Endothelial cell (in vitro differentiated cells): ENCODE results near the gene AFF1. TPM values are rescaled to one million over a fixed set of nuclear protein-coding genes. Genes with fewer than 3 reads are reported as not detected.

Source experiments
- DNase-seq: peaks from one replicate; pipeline ENCODE4 v3.0.0; 2021; ENCODE audit warnings: low spot score
- H3K27ac Mint-ChIP-seq: one replicate; pipeline ENCODE4 v1.8.0; 2021; ENCODE audit warnings: mixed read lengths, inconsistent platforms; ENCODE audit not compliant: unreplicated experiment
- H3K27me3 Mint-ChIP-seq: one replicate; pipeline ENCODE4 v1.8.0; 2021; ENCODE audit warnings: mild to moderate bottlenecking, moderate library complexity, mixed read lengths, inconsistent platforms; ENCODE audit not compliant: unreplicated experiment
- H3K36me3 Mint-ChIP-seq: one replicate; pipeline ENCODE4 v1.8.0; 2021; ENCODE audit warnings: mild to moderate bottlenecking, low read depth, mixed read lengths, inconsistent platforms; ENCODE audit not compliant: unreplicated experiment
- H3K4me1 Mint-ChIP-seq: one replicate; pipeline ENCODE4 v1.8.0; 2021; ENCODE audit warnings: mild to moderate bottlenecking, mixed read lengths, inconsistent platforms; ENCODE audit not compliant: unreplicated experiment
- H3K4me3 Mint-ChIP-seq: one replicate; pipeline ENCODE4 v1.8.0; 2021; ENCODE audit warnings: mild to moderate bottlenecking, mixed read lengths, inconsistent platforms; ENCODE audit not compliant: unreplicated experiment
- H3K9me3 Mint-ChIP-seq: one replicate; pipeline ENCODE4 v1.8.0; 2021; ENCODE audit warnings: mixed read lengths, inconsistent platforms; ENCODE audit not compliant: unreplicated experiment
- total RNA-seq: library from RNA; stranded (reverse); fragmentation: NEBNext Ultra II Directional; extraction: Animal tissue kit (Norgen Biotek cat#: 25700); gene quantifications from one replicate; pipeline ENCODE4 v1.2.1, GENCODE V29; 2021; ENCODE audit not compliant: unreplicated experiment
- TF ChIP-seq, protein P1 (sequence below): fragments of 200-600 bp; sonication (generic); IDR thresholded peaks from one replicate; pipeline ENCODE4 v1.5.0; 2021; ENCODE audit warnings: antibody characterized with exemption; ENCODE audit not compliant: unreplicated experiment

AFF1 gene
- total RNA-seq, 1 donor from 2014 or later = 93.1 TPM

DNA sequence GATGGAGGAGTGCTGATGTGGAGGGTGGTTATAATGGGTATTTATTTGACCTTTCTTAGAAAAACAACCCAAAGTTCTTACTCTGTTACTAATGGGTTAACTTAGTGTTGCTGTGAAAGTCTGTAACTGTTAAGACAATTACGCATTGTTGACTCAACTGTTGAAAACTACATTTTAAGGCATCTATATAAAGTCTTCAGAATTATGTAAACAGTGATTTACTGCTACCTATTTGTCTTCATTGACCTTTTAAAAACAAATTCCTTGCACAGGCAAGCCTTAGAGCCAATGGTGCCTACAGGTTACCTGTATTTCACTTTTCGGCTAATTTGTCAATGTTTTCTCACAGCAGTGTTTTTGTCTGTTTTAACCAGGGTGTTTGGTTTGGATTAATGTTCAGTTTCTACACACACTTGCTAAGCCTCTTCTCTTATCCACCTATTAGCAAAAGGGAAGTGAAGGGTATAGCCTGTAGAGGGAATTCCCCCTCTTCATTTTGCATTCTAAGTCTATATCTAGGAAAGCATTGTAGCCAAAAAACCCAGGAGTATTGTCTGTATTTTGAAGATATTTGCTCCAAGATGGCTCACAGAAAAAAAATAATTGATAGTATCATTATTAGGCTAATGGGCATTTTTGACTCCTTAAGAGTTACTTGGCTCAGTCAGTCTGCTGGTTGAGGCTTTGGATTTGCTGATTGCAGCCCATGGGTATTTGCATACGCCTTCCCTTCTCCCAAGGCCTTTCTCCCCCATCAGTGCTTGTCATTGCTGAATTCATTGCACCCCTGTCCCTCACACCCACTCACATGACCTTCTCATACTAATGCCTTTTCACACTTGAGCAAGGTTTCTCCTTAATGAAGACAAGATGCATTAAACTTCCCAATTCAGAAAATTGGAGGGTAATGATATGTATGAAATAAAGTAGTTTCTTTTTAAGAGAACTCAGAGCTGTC, 30.5 kb downstream of the AFF1 start:
- Mint-ChIP-seq H3K27me3 (no peaks in the 10 kb centered on the region), H3K36me3 (no peaks in the 10 kb centered on the region), H3K4me3 (no peak overlapping the region), H3K4me1 (peaks cover 20% of the 10 kb centered on the region), H3K27ac (no peak overlapping the region), H3K9me3 (no peaks in the 10 kb centered on the region)
- DNase-seq = no peak
- TF ChIP-seq, protein P1, sequence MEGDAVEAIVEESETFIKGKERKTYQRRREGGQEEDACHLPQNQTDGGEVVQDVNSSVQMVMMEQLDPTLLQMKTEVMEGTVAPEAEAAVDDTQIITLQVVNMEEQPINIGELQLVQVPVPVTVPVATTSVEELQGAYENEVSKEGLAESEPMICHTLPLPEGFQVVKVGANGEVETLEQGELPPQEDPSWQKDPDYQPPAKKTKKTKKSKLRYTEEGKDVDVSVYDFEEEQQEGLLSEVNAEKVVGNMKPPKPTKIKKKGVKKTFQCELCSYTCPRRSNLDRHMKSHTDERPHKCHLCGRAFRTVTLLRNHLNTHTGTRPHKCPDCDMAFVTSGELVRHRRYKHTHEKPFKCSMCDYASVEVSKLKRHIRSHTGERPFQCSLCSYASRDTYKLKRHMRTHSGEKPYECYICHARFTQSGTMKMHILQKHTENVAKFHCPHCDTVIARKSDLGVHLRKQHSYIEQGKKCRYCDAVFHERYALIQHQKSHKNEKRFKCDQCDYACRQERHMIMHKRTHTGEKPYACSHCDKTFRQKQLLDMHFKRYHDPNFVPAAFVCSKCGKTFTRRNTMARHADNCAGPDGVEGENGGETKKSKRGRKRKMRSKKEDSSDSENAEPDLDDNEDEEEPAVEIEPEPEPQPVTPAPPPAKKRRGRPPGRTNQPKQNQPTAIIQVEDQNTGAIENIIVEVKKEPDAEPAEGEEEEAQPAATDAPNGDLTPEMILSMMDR = no peak

DNA sequence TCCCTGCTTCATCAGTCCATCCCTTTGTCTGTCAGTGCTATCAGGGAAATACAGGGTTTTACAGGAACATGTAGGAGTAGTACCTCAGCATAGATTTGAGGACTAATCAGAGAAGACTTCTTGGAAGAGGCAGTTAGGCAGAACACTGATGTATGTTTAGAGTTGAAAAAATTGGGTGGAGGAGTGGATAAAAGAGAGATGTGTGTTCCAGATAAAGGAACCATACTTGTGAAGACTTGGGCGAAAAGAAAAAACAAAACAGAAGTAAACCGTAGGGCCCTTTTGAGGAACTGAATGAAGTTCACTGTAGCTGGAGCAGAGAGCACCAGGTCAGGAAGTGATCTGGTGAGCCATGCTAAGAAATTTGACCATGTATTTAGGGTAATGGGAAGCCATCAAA, 32.3 kb downstream of the AFF1 start:
- Mint-ChIP-seq H3K27ac (no peak overlapping the region), H3K4me1 (peaks cover 9% of the 10 kb centered on the region), H3K36me3 (no peaks in the 10 kb centered on the region), H3K9me3 (no peaks in the 10 kb centered on the region), H3K27me3 (peaks cover 4% of the 10 kb centered on the region), H3K4me3 (no peak overlapping the region)
- no peak for DNase-seq
- TF ChIP-seq, protein P1 = no peak

GRCh38 chr4:86967798-86968197, 33.0 kb downstream of the AFF1 start:
- Mint-ChIP-seq H3K27me3 (peaks cover 4% of the 10 kb centered on the region), H3K4me1 (peaks cover 7% of the 10 kb centered on the region), H3K36me3 (no peaks in the 10 kb centered on the region), H3K27ac (no peak overlapping the region), H3K4me3 (no peak overlapping the region), H3K9me3 (no peaks in the 10 kb centered on the region)
- TF ChIP-seq, protein P1 = no peak
- no peak for DNase-seq

- no peak for DNase-seq
- Mint-ChIP-seq H3K9me3 (no peaks in the 10 kb centered on the region), H3K27ac (no peak overlapping the region), H3K4me1 (peaks cover 14% of the 10 kb centered on the region), H3K27me3 (peaks cover 4% of the 10 kb centered on the region), H3K4me3 (no peak overlapping the region), H3K36me3 (no peaks in the 10 kb centered on the region)
- TF ChIP-seq, protein P1 = no peak
Observed at GRCh38 chr4:86968547-86968946, 33.7 kb downstream of the AFF1 start.
